ENCODE measurements around the gene VCAM1. TPM values are rescaled to one million over a fixed set of nuclear protein-coding genes. Genes with fewer than 3 reads are reported as not detected.

VCAM1 gene
- total RNA-seq, 2 donors from 2014 or later, result 6.4 to 7.0 TPM

DNA sequence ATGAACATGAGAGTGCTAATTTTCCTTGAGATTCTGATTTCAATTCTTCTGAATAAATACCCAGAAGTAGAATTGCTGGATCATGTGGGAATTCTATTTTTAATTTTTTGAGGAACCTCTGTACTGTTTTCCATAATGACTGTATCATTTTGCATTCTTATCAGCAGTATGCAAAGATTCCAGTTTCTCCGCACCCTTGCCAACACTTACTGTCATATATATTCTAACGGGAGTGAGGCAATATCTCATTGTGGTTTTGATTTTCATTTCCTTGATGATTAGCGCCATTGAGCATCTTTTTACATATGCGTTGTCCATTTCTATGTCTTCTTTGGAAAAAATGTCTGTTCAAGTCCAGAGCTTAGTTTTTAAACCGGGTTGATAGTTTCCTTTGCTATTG, 33.2 kb downstream of the VCAM1 start:
- Histone ChIP-seq H3K4me3 (no peak overlapping the region), H3K4me1 (no peaks in the 10 kb centered on the region), H3K9me3 (no peaks in the 10 kb centered on the region), H3K27ac (no peak overlapping the region), H3K36me3 (no peaks in the 10 kb centered on the region), H3K27me3 (no peaks in the 10 kb centered on the region)
- no peak for DNase-seq (ENCODE audit: low spot score)
- TF ChIP-seq, protein P1, sequence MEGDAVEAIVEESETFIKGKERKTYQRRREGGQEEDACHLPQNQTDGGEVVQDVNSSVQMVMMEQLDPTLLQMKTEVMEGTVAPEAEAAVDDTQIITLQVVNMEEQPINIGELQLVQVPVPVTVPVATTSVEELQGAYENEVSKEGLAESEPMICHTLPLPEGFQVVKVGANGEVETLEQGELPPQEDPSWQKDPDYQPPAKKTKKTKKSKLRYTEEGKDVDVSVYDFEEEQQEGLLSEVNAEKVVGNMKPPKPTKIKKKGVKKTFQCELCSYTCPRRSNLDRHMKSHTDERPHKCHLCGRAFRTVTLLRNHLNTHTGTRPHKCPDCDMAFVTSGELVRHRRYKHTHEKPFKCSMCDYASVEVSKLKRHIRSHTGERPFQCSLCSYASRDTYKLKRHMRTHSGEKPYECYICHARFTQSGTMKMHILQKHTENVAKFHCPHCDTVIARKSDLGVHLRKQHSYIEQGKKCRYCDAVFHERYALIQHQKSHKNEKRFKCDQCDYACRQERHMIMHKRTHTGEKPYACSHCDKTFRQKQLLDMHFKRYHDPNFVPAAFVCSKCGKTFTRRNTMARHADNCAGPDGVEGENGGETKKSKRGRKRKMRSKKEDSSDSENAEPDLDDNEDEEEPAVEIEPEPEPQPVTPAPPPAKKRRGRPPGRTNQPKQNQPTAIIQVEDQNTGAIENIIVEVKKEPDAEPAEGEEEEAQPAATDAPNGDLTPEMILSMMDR (IDR thresholded peaks at IDR 0.05), result no peak

- no peak for DNase-seq (ENCODE audit: low spot score)
- Histone ChIP-seq H3K27ac (no peak overlapping the region), H3K4me1 (no peaks in the 10 kb centered on the region), H3K9me3 (no peaks in the 10 kb centered on the region), H3K4me3 (no peak overlapping the region), H3K36me3 (no peaks in the 10 kb centered on the region), H3K27me3 (no peaks in the 10 kb centered on the region)
- TF ChIP-seq, protein P1 (IDR thresholded peaks at IDR 0.05), result no peak
These were observed 38.4 kb downstream of the VCAM1 start for GRCh38 chr1:100757946-100758345.

- Histone ChIP-seq H3K27ac (no peak overlapping the region), H3K4me3 (no peak overlapping the region), H3K9me3 (no peaks in the 10 kb centered on the region), H3K36me3 (no peaks in the 10 kb centered on the region), H3K4me1 (no peaks in the 10 kb centered on the region), H3K27me3 (no peaks in the 10 kb centered on the region)
- TF ChIP-seq, protein P1 (IDR thresholded peaks at IDR 0.05), result no peak
- DNase-seq (ENCODE audit: low spot score), result no peak
These were observed 39.6 kb downstream of the VCAM1 start for GRCh38 chr1:100759188-100759587.

DNA sequence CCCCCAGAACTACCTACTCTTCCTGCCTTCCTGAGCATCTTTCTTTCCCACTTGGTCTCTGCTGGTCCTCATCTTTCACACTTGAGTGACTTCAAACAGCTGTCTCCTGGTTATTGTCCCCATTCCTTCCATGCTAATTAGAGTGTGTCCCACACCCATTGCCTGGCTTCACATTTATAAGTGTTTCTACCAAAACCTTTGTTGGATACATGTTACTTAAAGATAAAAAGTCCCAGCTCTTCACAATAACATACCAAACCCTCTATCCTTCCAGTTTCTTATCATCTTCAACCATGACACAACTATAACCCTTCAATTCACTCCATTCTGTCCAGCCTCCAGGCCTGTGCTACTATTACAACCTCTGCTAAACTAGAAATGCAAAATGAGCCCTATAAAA, 41.0 kb downstream of the VCAM1 start:
- Histone ChIP-seq H3K36me3 (no peaks in the 10 kb centered on the region), H3K4me3 (no peak overlapping the region), H3K9me3 (no peaks in the 10 kb centered on the region), H3K4me1 (no peaks in the 10 kb centered on the region), H3K27me3 (no peaks in the 10 kb centered on the region), H3K27ac (no peak overlapping the region)
- TF ChIP-seq, protein P1 (IDR thresholded peaks at IDR 0.05), result no peak
- DNase-seq (ENCODE audit: low spot score), result no peak

DNA sequence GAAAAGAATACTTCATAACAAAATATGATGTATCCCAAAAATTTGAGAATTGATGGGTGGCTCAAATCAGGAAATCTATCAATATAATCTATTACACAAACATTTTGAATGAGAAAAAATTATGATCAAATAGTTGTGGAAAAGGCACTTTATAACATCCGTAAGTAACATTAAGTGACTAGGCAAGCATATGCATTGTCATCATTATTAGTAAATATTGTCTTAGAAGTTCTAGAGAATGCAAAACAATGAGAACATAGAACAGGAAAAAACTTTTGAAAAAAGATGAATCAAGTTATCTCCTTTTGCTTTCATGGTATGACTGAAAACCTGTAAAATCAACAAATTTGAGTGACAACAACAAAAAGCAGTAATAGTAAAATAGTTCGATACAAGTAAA, 42.9 kb downstream of the VCAM1 start:
- Histone ChIP-seq H3K4me3 (no peak overlapping the region), H3K9me3 (no peaks in the 10 kb centered on the region), H3K27me3 (no peaks in the 10 kb centered on the region), H3K27ac (no peak overlapping the region), H3K4me1 (no peaks in the 10 kb centered on the region), H3K36me3 (no peaks in the 10 kb centered on the region)
- no peak for DNase-seq (ENCODE audit: low spot score)
- TF ChIP-seq, protein P1 (IDR thresholded peaks at IDR 0.05), result no peak

- TF ChIP-seq, protein P1 (IDR thresholded peaks at IDR 0.05), result no peak
- no peaks in the 10 kb centered on the region for H3K36me3 ChIP-seq
- no peak overlapping the region for H3K27ac ChIP-seq
- no peak overlapping the region for H3K4me3 ChIP-seq
- no peak for DNase-seq (ENCODE audit: low spot score)
- no peaks in the 10 kb centered on the region for H3K4me1 ChIP-seq
- H3K27me3 ChIP-seq, result no peaks in the 10 kb centered on the region
- no peaks in the 10 kb centered on the region for H3K9me3 ChIP-seq
These were observed 47.8 kb downstream of the VCAM1 start for GRCh38 chr1:100767176-100767890.

All from right atrium auricular region (tissue), 2 donors.